ENCODE data around the gene UGT2B11.
A peak's percentile ranks its signal among the peaks of the same experiment; 100 is the strongest.
"Not testable (repeated sequence)": the region's sequence is repeated elsewhere in the genome, so short reads cannot be mapped to it uniquely, and the experiment has no call there.

The UGT2B11 gene

GRCh38 chr4:69170233-69171134, 44.1 kb downstream of the UGT2B11 start:
- peak in 29 of 58 donors; percentile 0 to 49 (median 3) for DNase-seq

- DNase-seq, result not testable (repeated sequence)
Observed at GRCh38 chr4:69169171-69169570, 45.4 kb downstream of the UGT2B11 start.

GRCh38 chr4:69167300-69167699, 47.2 kb downstream of the UGT2B11 start:
- DNase-seq, result no peak

- not testable (repeated sequence) for DNase-seq
Observed at GRCh38 chr4:69166376-69166775, 48.2 kb downstream of the UGT2B11 start.

- DNase-seq, result not testable (repeated sequence)
Observed at GRCh38 chr4:69165707-69166106, 48.8 kb downstream of the UGT2B11 start.

GRCh38 chr4:69156913-69157312, 57.6 kb downstream of the UGT2B11 start:
- no peak for DNase-seq

GRCh38 chr4:69154021-69154420, 60.5 kb downstream of the UGT2B11 start:
- no peak for DNase-seq

Measured in anterior cingulate cortex (tissue), 58 donors.